ENCODE results near the gene CLIC5.
"Not testable (repeated sequence)": the region's sequence is repeated elsewhere in the genome, so short reads cannot be mapped to it uniquely, and the experiment has no call there.

The CLIC5 gene

GRCh38 chr6:45961125-45961524 lies 54.5 kb downstream of the CLIC5 start:
- no peak for DNase-seq

GRCh38 chr6:45959534-45960145 lies 56.0 kb downstream of the CLIC5 start:
- DNase-seq, result no peak

- DNase-seq, result no peak
Observed at GRCh38 chr6:45956663-45957062, 59.0 kb downstream of the CLIC5 start.

- no peak for DNase-seq
Observed at GRCh38 chr6:45956176-45956575, 59.5 kb downstream of the CLIC5 start.

- no peak for DNase-seq
Observed at GRCh38 chr6:45955597-45955996, 60.1 kb downstream of the CLIC5 start.

GRCh38 chr6:45952546-45952945 lies 63.1 kb downstream of the CLIC5 start:
- DNase-seq, result no peak

GRCh38 chr6:45952168-45952529 lies 63.5 kb downstream of the CLIC5 start:
- DNase-seq, result no peak

GRCh38 chr6:45951321-45952167 lies 64.1 kb downstream of the CLIC5 start:
- no peak for DNase-seq

- no peak for DNase-seq
Observed at GRCh38 chr6:45949256-45949655, 66.4 kb downstream of the CLIC5 start.

- DNase-seq, result no peak
Observed at GRCh38 chr6:45947807-45948206, 67.9 kb downstream of the CLIC5 start.

GRCh38 chr6:45946887-45947286 lies 68.8 kb downstream of the CLIC5 start:
- no peak for DNase-seq

GRCh38 chr6:45946352-45946751 lies 69.3 kb downstream of the CLIC5 start:
- no peak for DNase-seq

- no peak for DNase-seq
Observed at GRCh38 chr6:45942953-45943352, 72.7 kb downstream of the CLIC5 start.

- no peak for DNase-seq
Observed at GRCh38 chr6:45933855-45934254, 81.8 kb downstream of the CLIC5 start.

- DNase-seq, result no peak
Observed at GRCh38 chr6:45931232-45931631, 84.4 kb downstream of the CLIC5 start.

GRCh38 chr6:45930420-45931040 lies 85.1 kb downstream of the CLIC5 start:
- DNase-seq, result peak; percentile 53

- no peak for DNase-seq
Observed at GRCh38 chr6:45929421-45930361, 86.0 kb downstream of the CLIC5 start.

GRCh38 chr6:45928721-45929305 lies 86.8 kb downstream of the CLIC5 start:
- no peak for DNase-seq

GRCh38 chr6:45927421-45928320 lies 88.0 kb downstream of the CLIC5 start:
- no peak for DNase-seq

- DNase-seq, result not testable (repeated sequence)
Observed at GRCh38 chr6:45926423-45926822, 89.2 kb downstream of the CLIC5 start.

GRCh38 chr6:45924763-45925342 lies 90.8 kb downstream of the CLIC5 start:
- no peak for DNase-seq
